ENCODE results near the gene SANBR. TPM values are rescaled to one million over a fixed set of nuclear protein-coding genes. Genes with fewer than 3 reads are reported as not detected.
A peak's percentile ranks its signal among the peaks of the same experiment; 100 is the strongest.
"Not testable (repeated sequence)": the region's sequence is repeated elsewhere in the genome, so short reads cannot be mapped to it uniquely, and the experiment has no call there.

SANBR gene
- 10 to 100 TPM in 1 of 2 experiments, 1 to 10 TPM in 1; 6.4 to 11.0 TPM for total RNA-seq

- no peaks in the 10 kb centered on the region for H3K9me3 Mint-ChIP-seq (ENCODE audit: low read depth)
- ATAC-seq (peak; percentile 99), DNase-seq (peak; percentile 88)
- H3K4me1 Mint-ChIP-seq, result peaks cover 19% of the 10 kb centered on the region
- peak within 1 kb of the TSS; percentile 85 for H3K4me3 Mint-ChIP-seq
- peak within 1 kb of the TSS; percentile 83 for H3K27ac Mint-ChIP-seq
- CTCF ChIA-PET, result interaction anchor here (1.3 to 1.8 kb wide), 3 partner anchors 9 to 183 kb away, joined by 3 to 4 read pairs (median 4); no protein-coding TSS in a partner anchor
- no peaks in the 10 kb centered on the region for H3K27me3 Mint-ChIP-seq
- peaks cover 8% of the 10 kb centered on the region for H3K36me3 Mint-ChIP-seq
These were observed at the start of gene SANBR for GRCh38 chr2:61065714-61066709. Gene SANBR (plus strand): TSS chr2:61065871. CDS start chr2:61070351, 4,480 bp downstream.

- H3K27me3 Mint-ChIP-seq, result no peaks in the 10 kb centered on the region
- H3K27ac Mint-ChIP-seq, result no peak overlapping the region
- peaks cover 49% of the 10 kb centered on the region for H3K4me1 Mint-ChIP-seq
- peaks cover 10% of the 10 kb centered on the region for H3K36me3 Mint-ChIP-seq
- no peak for DNase-seq
- CTCF ChIA-PET, result interaction anchor here (0.7 kb wide), 1 partner anchor 17 kb away, joined by 3 read pairs; no protein-coding TSS in a partner anchor
- ATAC-seq, result no peak
- no peaks in the 10 kb centered on the region for H3K9me3 Mint-ChIP-seq (ENCODE audit: low read depth)
- H3K4me3 Mint-ChIP-seq, result peak overlapping the region; percentile 88
These were observed 49.7 kb upstream of the SANBR start for GRCh38 chr2:61015976-61016375.

GRCh38 chr2:61016392-61017002, 49.2 kb upstream of the SANBR start:
- Mint-ChIP-seq H3K36me3 (peaks cover 15% of the 10 kb centered on the region), H3K4me3 (peak overlapping the region; percentile 88), H3K27me3 (no peaks in the 10 kb centered on the region), H3K27ac (peak overlapping the region; percentile 88), H3K4me1 (peaks cover 50% of the 10 kb centered on the region), H3K9me3 (ENCODE audit: low read depth) (no peaks in the 10 kb centered on the region)
- CTCF ChIA-PET, result interaction anchor here (0.7 kb wide), 1 partner anchor 17 kb away, joined by 3 read pairs; no protein-coding TSS in a partner anchor
- ATAC-seq (peak; percentile 3), DNase-seq (no peak)

- peak overlapping the region; percentile 88 for H3K4me3 Mint-ChIP-seq
- CTCF ChIA-PET, result no interaction called here
- peaks cover 49% of the 10 kb centered on the region for H3K4me1 Mint-ChIP-seq
- DNase-seq, result peak; percentile 84
- ATAC-seq, result peak; percentile 77
- no peaks in the 10 kb centered on the region for H3K27me3 Mint-ChIP-seq
- H3K27ac Mint-ChIP-seq, result peak overlapping the region; percentile 88
- H3K9me3 Mint-ChIP-seq (ENCODE audit: low read depth), result no peaks in the 10 kb centered on the region
- H3K36me3 Mint-ChIP-seq, result peaks cover 21% of the 10 kb centered on the region
These were observed 48.6 kb upstream of the SANBR start for GRCh38 chr2:61017003-61017555.

GRCh38 chr2:61017556-61018317, 47.9 kb upstream of the SANBR start, which contains the start of the genes PEX13 and PUS10:
Gene PEX13 (plus strand): TSS chr2:61017720. CDS start chr2:61017760, 40 bp downstream.
Gene PUS10 (minus strand): TSS chr2:61018255. CDS start chr2:61011890, 6,365 bp downstream.
- DNase-seq, result peak; percentile 81
- H3K27ac Mint-ChIP-seq, result peak within 1 kb of the TSS; percentile 88
- H3K36me3 Mint-ChIP-seq, result peaks cover 23% of the 10 kb centered on the region
- H3K4me3 Mint-ChIP-seq, result peak within 1 kb of the TSS; percentile 88
- no peaks in the 10 kb centered on the region for H3K27me3 Mint-ChIP-seq
- CTCF ChIA-PET, result no interaction called here
- peak; percentile 92 for ATAC-seq
- peaks cover 46% of the 10 kb centered on the region for H3K4me1 Mint-ChIP-seq
- H3K9me3 Mint-ChIP-seq (ENCODE audit: low read depth), result no peaks in the 10 kb centered on the region

GRCh38 chr2:61018318-61018755, 47.3 kb upstream of the SANBR start:
- no peak for ATAC-seq
- Mint-ChIP-seq H3K36me3 (peaks cover 23% of the 10 kb centered on the region), H3K27me3 (no peaks in the 10 kb centered on the region)

GRCh38 chr2:61018798-61019197, 46.9 kb upstream of the SANBR start:
- H3K9me3 Mint-ChIP-seq (ENCODE audit: low read depth), result no peaks in the 10 kb centered on the region
- no peak for DNase-seq
- no peak for ATAC-seq
- H3K27ac Mint-ChIP-seq, result peak overlapping the region; percentile 88
- H3K4me1 Mint-ChIP-seq, result peaks cover 39% of the 10 kb centered on the region
- no peaks in the 10 kb centered on the region for H3K27me3 Mint-ChIP-seq
- peak overlapping the region; percentile 88 for H3K4me3 Mint-ChIP-seq
- peaks cover 27% of the 10 kb centered on the region for H3K36me3 Mint-ChIP-seq
- CTCF ChIA-PET, result no interaction called here

More at GRCh38 chr2:61018318-61018755, 47.3 kb upstream of the SANBR start:
- CTCF ChIA-PET, result no interaction called here
- Mint-ChIP-seq H3K27ac (peak overlapping the region; percentile 88), H3K4me3 (peak overlapping the region; percentile 88), H3K4me1 (peaks cover 41% of the 10 kb centered on the region), H3K9me3 (ENCODE audit: low read depth) (no peaks in the 10 kb centered on the region)
- no peak for DNase-seq

GRCh38 chr2:61021228-61021660, 44.4 kb upstream of the SANBR start:
- DNase-seq (no peak), ATAC-seq (no peak)
- Mint-ChIP-seq H3K27ac (no peak overlapping the region), H3K27me3 (no peaks in the 10 kb centered on the region), H3K4me3 (no peak overlapping the region), H3K9me3 (ENCODE audit: low read depth) (no peaks in the 10 kb centered on the region), H3K36me3 (peaks cover 33% of the 10 kb centered on the region), H3K4me1 (peaks cover 26% of the 10 kb centered on the region)
- CTCF ChIA-PET, result no interaction called here

- ATAC-seq, result no peak
- CTCF ChIA-PET, result no interaction called here
- Mint-ChIP-seq H3K27ac (no peak overlapping the region), H3K4me3 (no peak overlapping the region), H3K4me1 (peaks cover 16% of the 10 kb centered on the region), H3K9me3 (ENCODE audit: low read depth) (no peaks in the 10 kb centered on the region), H3K27me3 (no peaks in the 10 kb centered on the region), H3K36me3 (peaks cover 44% of the 10 kb centered on the region)
- DNase-seq, result no peak
These were observed 42.0 kb upstream of the SANBR start for GRCh38 chr2:61023670-61024069.

- H3K9me3 Mint-ChIP-seq (ENCODE audit: low read depth), result no peaks in the 10 kb centered on the region
- CTCF ChIA-PET, result interaction anchor here (0.7 kb wide), 1 partner anchor 240 kb away, joined by 4 read pairs; no protein-coding TSS in a partner anchor
- ATAC-seq (no peak), DNase-seq (no peak)
- H3K36me3 Mint-ChIP-seq, result peaks cover 42% of the 10 kb centered on the region
- no peaks in the 10 kb centered on the region for H3K4me1 Mint-ChIP-seq
- H3K27me3 Mint-ChIP-seq, result no peaks in the 10 kb centered on the region
- H3K4me3 Mint-ChIP-seq, result no peak overlapping the region
- H3K27ac Mint-ChIP-seq, result no peak overlapping the region
These were observed 36.1 kb upstream of the SANBR start for GRCh38 chr2:61029533-61029932.

- ATAC-seq; H3K27ac Mint-ChIP-seq; H3K4me3 Mint-ChIP-seq; H3K27me3 Mint-ChIP-seq; H3K4me1 Mint-ChIP-seq; CTCF ChIA-PET; DNase-seq; H3K9me3 Mint-ChIP-seq (ENCODE audit: low read depth): not testable (repeated sequence)
- H3K36me3 Mint-ChIP-seq, result peaks cover 48% of the 10 kb centered on the region
These were observed 31.1 kb upstream of the SANBR start for GRCh38 chr2:61034592-61034991.

GRCh38 chr2:61036643-61037042, 29.0 kb upstream of the SANBR start:
- peaks cover 48% of the 10 kb centered on the region for H3K36me3 Mint-ChIP-seq
- H3K4me1 Mint-ChIP-seq; H3K9me3 Mint-ChIP-seq (ENCODE audit: low read depth); H3K27me3 Mint-ChIP-seq; DNase-seq; H3K4me3 Mint-ChIP-seq; H3K27ac Mint-ChIP-seq; ATAC-seq; CTCF ChIA-PET: not testable (repeated sequence)
